Rectal smooth muscle tissue (tissue), 1 donor: ENCODE results near the gene RAP1GAP2.

Experiments
- H3K27ac ChIP-seq: one replicate; pipeline ENCODE4 v1.7.0; 2013; ENCODE audit warnings: low read depth, low read length, inconsistent platforms
- H3K27me3 ChIP-seq: one replicate; pipeline ENCODE4 v1.7.0; 2013; ENCODE audit warnings: low read length; ENCODE audit not compliant: control insufficient read depth, insufficient read depth
- H3K36me3 ChIP-seq: one replicate; pipeline ENCODE4 v1.7.0; 2013; ENCODE audit warnings: low read length; ENCODE audit not compliant: control insufficient read depth, insufficient read depth
- H3K4me1 ChIP-seq: one replicate; pipeline ENCODE4 v1.7.0; 2013; ENCODE audit warnings: low read length; ENCODE audit not compliant: control insufficient read depth, insufficient read depth
- H3K4me3 ChIP-seq: one replicate; pipeline ENCODE4 v1.7.0; 2013; ENCODE audit warnings: low read length
- H3K9ac ChIP-seq: one replicate; pipeline ENCODE4 v1.7.0; 2013; ENCODE audit warnings: low read length

Gene RAP1GAP2

DNA sequence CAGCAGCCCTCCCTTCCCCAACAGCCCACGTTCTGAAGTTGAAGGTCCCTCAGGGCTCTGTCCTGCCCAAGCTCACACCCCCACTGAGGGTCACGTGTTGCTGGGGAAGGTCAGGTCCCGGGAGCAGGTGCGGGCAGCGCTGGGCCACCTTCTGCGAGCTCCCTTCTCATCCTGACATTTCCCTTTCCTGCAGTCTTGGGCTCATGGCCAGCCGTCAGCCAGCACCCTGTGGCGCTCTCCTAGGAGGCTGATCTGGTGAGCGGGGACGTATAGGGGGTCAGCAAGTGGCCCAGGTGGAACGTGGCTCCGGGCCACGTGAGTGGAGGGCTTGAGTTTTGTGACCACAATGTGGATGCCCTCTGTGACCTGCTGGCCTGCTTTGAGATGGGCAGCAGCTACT lies 73.4 kb downstream of the RAP1GAP2 start:
- no peaks in the 10 kb centered on the region for H3K4me1 ChIP-seq
- no peak overlapping the region for H3K9ac ChIP-seq
- H3K27ac ChIP-seq: no peak overlapping the region
- H3K36me3 ChIP-seq: peaks cover 1% of the 10 kb centered on the region
- no peak overlapping the region for H3K4me3 ChIP-seq
- no peaks in the 10 kb centered on the region for H3K27me3 ChIP-seq

- H3K4me1 ChIP-seq: no peaks in the 10 kb centered on the region
- no peak overlapping the region for H3K4me3 ChIP-seq
- no peak overlapping the region for H3K27ac ChIP-seq
- peaks cover 3% of the 10 kb centered on the region for H3K36me3 ChIP-seq
- no peaks in the 10 kb centered on the region for H3K27me3 ChIP-seq
- H3K9ac ChIP-seq: no peak overlapping the region
Measured at GRCh38 chr17:2871205-2871604, 75.0 kb downstream of the RAP1GAP2 start.

GRCh38 chr17:2871720-2872119 lies 75.5 kb downstream of the RAP1GAP2 start:
- H3K27me3 ChIP-seq: no peaks in the 10 kb centered on the region
- H3K4me1 ChIP-seq: no peaks in the 10 kb centered on the region
- peaks cover 3% of the 10 kb centered on the region for H3K36me3 ChIP-seq
- no peak overlapping the region for H3K27ac ChIP-seq
- no peak overlapping the region for H3K9ac ChIP-seq
- no peak overlapping the region for H3K4me3 ChIP-seq

DNA sequence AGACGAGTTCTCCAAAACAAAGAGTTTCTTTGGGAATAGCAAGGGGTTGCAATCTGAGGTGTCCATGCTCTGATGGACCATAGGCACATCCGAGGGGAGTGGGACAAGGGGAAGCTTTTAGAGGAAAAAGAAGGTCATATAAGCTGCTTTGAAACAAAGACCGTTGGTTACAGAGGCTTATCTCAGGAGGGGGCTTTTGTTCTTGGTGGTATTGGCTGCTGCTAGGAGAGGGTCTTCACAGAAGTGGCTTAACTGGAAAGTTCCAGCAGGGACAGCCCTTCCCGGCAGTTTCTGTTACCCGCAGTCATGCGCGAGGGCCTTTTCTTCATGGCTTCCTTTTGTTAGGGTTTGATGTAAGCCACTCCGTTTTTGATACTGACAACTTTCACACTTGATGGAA lies 76.0 kb downstream of the RAP1GAP2 start:
- Histone ChIP-seq H3K4me1 (no peaks in the 10 kb centered on the region), H3K9ac (no peak overlapping the region), H3K27ac (no peak overlapping the region), H3K4me3 (no peak overlapping the region), H3K27me3 (no peaks in the 10 kb centered on the region), H3K36me3 (peaks cover 3% of the 10 kb centered on the region)

DNA sequence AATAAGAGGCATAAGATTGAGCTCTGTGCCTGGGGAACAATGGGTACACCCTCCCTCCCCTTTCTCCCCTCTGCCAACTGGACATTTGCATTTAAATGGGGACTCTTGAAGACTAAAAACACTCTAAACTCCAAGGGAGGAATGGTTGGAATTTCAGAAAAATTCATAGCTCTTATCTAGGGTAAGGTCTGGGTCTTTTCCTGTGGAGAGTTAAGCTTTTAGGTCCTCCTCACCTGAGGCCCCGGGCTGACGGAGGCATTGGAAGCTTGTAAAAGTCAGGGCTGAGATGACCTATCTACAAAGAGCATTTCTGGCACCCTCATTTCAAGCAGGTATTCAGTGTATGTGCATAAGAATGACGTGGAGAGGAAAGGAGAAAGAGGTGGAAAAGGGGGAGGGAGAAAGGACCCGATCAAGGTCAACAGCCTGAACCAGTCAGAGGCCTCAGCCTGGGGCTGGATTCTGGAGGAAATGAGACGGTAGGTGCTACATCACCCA lies 78.0 kb downstream of the RAP1GAP2 start:
- peaks cover 3% of the 10 kb centered on the region for H3K36me3 ChIP-seq
- no peaks in the 10 kb centered on the region for H3K27me3 ChIP-seq
- H3K4me3 ChIP-seq: no peak overlapping the region
- no peak overlapping the region for H3K27ac ChIP-seq
- H3K9ac ChIP-seq: no peak overlapping the region
- H3K4me1 ChIP-seq: no peaks in the 10 kb centered on the region

DNA sequence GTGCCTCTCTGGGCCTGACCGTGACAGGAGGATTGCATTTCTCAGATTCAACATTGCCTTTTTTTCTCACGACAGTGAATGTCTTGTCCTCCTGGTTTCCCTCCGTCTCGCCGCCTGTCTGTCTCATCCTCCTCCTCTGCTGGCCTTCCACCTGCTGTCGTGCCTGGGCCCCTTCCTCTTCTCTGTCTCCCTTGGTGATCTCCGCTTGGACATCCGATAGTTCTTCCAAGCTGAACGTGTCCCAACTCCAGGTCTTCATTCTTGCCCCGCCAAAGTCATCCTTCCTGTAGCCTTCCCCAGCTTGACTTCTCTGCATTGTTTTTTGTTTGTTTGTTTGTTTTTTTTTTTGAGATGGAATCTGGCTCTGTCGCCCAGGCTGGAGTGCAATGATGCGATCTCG lies 79.4 kb downstream of the RAP1GAP2 start:
- H3K4me3 ChIP-seq: no peak overlapping the region
- no peaks in the 10 kb centered on the region for H3K27me3 ChIP-seq
- no peak overlapping the region for H3K27ac ChIP-seq
- H3K4me1 ChIP-seq: no peaks in the 10 kb centered on the region
- peaks cover 3% of the 10 kb centered on the region for H3K36me3 ChIP-seq
- H3K9ac ChIP-seq: no peak overlapping the region

GRCh38 chr17:2876467-2876866 lies 80.2 kb downstream of the RAP1GAP2 start:
- Histone ChIP-seq H3K4me3 (no peak overlapping the region), H3K9ac (no peak overlapping the region), H3K4me1 (no peaks in the 10 kb centered on the region), H3K36me3 (peaks cover 3% of the 10 kb centered on the region), H3K27me3 (no peaks in the 10 kb centered on the region), H3K27ac (no peak overlapping the region)

GRCh38 chr17:2878751-2879254 lies 82.6 kb downstream of the RAP1GAP2 start:
- peaks cover 3% of the 10 kb centered on the region for H3K36me3 ChIP-seq
- no peaks in the 10 kb centered on the region for H3K27me3 ChIP-seq
- no peak overlapping the region for H3K4me3 ChIP-seq
- no peak overlapping the region for H3K9ac ChIP-seq
- no peak overlapping the region for H3K27ac ChIP-seq
- no peaks in the 10 kb centered on the region for H3K4me1 ChIP-seq

- Histone ChIP-seq H3K9ac (no peak overlapping the region), H3K27ac (no peak overlapping the region), H3K27me3 (no peaks in the 10 kb centered on the region), H3K36me3 (no peaks in the 10 kb centered on the region), H3K4me1 (no peaks in the 10 kb centered on the region), H3K4me3 (no peak overlapping the region)
Measured at GRCh38 chr17:2880050-2880449, 83.8 kb downstream of the RAP1GAP2 start.

- peaks cover 3% of the 10 kb centered on the region for H3K36me3 ChIP-seq
- H3K4me3 ChIP-seq: no peak overlapping the region
- no peaks in the 10 kb centered on the region for H3K4me1 ChIP-seq
- no peaks in the 10 kb centered on the region for H3K27me3 ChIP-seq
- H3K9ac ChIP-seq: no peak overlapping the region
- H3K27ac ChIP-seq: no peak overlapping the region
Measured at GRCh38 chr17:2881295-2881694, 85.1 kb downstream of the RAP1GAP2 start.

- peaks cover 3% of the 10 kb centered on the region for H3K36me3 ChIP-seq
- H3K27me3 ChIP-seq: no peaks in the 10 kb centered on the region
- H3K4me1 ChIP-seq: no peaks in the 10 kb centered on the region
- H3K9ac ChIP-seq: no peak overlapping the region
- no peak overlapping the region for H3K27ac ChIP-seq
- H3K4me3 ChIP-seq: no peak overlapping the region
Measured at GRCh38 chr17:2883544-2884213, 87.4 kb downstream of the RAP1GAP2 start.

DNA sequence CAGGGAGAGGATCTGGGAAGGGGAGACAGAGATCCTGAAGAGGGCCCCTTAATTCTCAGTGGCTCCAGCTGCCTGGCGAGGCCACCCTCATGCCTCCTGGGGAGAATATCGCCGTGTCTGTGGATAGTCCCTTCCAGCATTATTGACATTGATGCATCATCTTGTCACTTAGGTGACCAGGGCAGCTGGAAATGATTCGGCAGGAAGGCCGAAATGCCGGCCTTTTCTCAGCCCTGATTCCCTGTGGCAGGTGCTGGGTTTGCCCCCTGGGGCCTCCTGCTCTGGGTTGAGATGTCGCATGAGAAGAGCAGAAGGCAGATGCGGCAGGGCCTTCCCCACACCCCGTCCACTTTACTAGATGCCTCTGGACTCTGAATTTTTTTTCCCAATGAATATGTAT lies 89.5 kb downstream of the RAP1GAP2 start:
- no peak overlapping the region for H3K27ac ChIP-seq
- no peaks in the 10 kb centered on the region for H3K4me1 ChIP-seq
- no peak overlapping the region for H3K9ac ChIP-seq
- peaks cover 3% of the 10 kb centered on the region for H3K36me3 ChIP-seq
- no peaks in the 10 kb centered on the region for H3K27me3 ChIP-seq
- H3K4me3 ChIP-seq: no peak overlapping the region

- Histone ChIP-seq H3K4me1 (no peaks in the 10 kb centered on the region), H3K27ac (no peak overlapping the region), H3K36me3 (peaks cover 3% of the 10 kb centered on the region), H3K27me3 (no peaks in the 10 kb centered on the region), H3K4me3 (no peak overlapping the region), H3K9ac (no peak overlapping the region)
Measured at GRCh38 chr17:2888326-2888725, 92.1 kb downstream of the RAP1GAP2 start.
